Psoas muscle (tissue), 8 donors: ENCODE results near the gene ATP5PB. TPM values are rescaled to one million over a fixed set of nuclear protein-coding genes. Genes with fewer than 3 reads are reported as not detected.

Experiments
- ATAC-seq, 4 donors: fragments of 200-7000 bp; cut with Tn5 transposase; one replicate each; pipeline ENCODE4 v1.9.1; 2020; ENCODE audit warnings: moderate library complexity in 3 of 4, mild to moderate bottlenecking in 2 of 4
- DNase-seq, 2 donors: peaks; one replicate each; pipeline ENCODE4 v3.0.0-alpha.2; 2020
- H3K27ac ChIP-seq: fragments of 200-600 bp; one replicate; pipeline ENCODE4 v1.8.0; 2022
- H3K27me3 ChIP-seq, 3 donors: fragments of 200-600 bp in 1 of 3; one replicate each; pipeline versions ENCODE4 v1.6.1 to v1.8.0; 2013 to 2022; ENCODE audit warnings: low read length in 2 of 3, mild to moderate bottlenecking in 2 of 3, moderate library complexity in 1 of 3; ENCODE audit not compliant: insufficient read depth in 3 of 3
- H3K36me3 ChIP-seq, 2 donors: fragments of 200-600 bp in 1 of 2; one replicate each; pipeline versions ENCODE4 v1.6.1 to v1.8.0; 2013 to 2022; ENCODE audit warnings: low read depth in 1 of 2, mild to moderate bottlenecking in 1 of 2, moderate library complexity in 1 of 2; ENCODE audit not compliant: insufficient read depth in 1 of 2
- H3K4me1 ChIP-seq: fragments of 200-600 bp; one replicate; pipeline ENCODE4 v1.8.0; 2022
- H3K4me3 ChIP-seq: fragments of 200-600 bp; one replicate; pipeline ENCODE4 v1.8.0; 2022; ENCODE audit warnings: mild to moderate bottlenecking
- H3K9me3 ChIP-seq: fragments of 200-600 bp; one replicate; pipeline ENCODE4 v1.8.0; 2022
- WGBS, 3 donors: extraction: QIAGEN DNeasy Blood & Tissue Kit; methylation state at CpG; one replicate each; pipeline versions ENCODE4 v1.1.6 to v1.1.7; 2013; 5-methylcytosine and 5-hydroxymethylcytosine counted together
- intact Hi-C, 2 donors: fragments of 100-400 bp; cut with DNase I; formaldehyde crosslinking; loops; one replicate each; pipeline versions ENCODE4 v1.11.0 to v1.14.2; 2022
- polyA plus RNA-seq, 3 donors: library from polyadenylated mRNA; stranded (reverse); fragments of 200-250 nt; gene quantifications; one replicate each; pipeline ENCODE4 v1.2.3, GENCODE V29; 2013
- total RNA-seq, 4 donors: library from RNA; stranded (reverse); fragmentation: NEBNext Ultra II Directional in 2 of 4; extraction: Animal tissue kit (Norgen Biotek cat#: 25700) in 2 of 4; gene quantifications; one replicate each; pipeline versions ENCODE4 v1.2.1 to v1.2.4, GENCODE V29; 2021 to 2023
- TF ChIP-seq, protein P1 (sequence below): fragments of 200-600 bp; IDR thresholded peaks from one replicate; pipeline ENCODE4 v1.8.0; 2022; ENCODE audit warnings: antibody characterized with exemption
- donor health status: healthy with polysubstance abuse.
- donor health status: DM: no; HTN: no; CAD: no; lungs with moderate emphysema.
- donor health status: Bipolar disorder and iron deficiency.
- donor health status: healthy.
- donor health status: DM: yes; HTN: yes; CAD: no.
- donor health status: DM: no; HTN: no; CAD: no.
- donor health status: DM: no; HTN: no; CAD: no.
- donor health status: DM: yes; HTN: yes; CAD: no.

Gene ATP5PB
- total and polyA plus RNA-seq, 7 donors, result 272 to 649 (median 428) TPM

DNA sequence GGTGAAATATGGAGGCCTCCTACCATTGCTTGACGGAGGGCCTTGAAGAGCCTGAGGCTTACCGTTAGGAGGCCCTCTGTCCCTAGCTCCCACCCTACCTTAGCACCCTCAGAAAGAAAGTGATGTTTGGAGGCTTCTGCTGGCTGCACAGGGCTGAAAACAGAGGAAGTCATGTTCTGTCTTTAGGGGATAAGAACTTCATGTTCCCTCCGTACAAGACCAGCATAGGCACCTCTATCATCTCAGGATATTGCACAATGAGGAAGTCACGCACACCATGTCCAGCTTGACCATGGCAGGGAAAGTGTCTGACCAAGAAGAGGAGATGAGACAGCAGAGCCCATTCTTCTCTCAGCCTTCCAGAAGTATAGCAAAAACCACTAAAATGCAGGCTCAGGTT lies 40.3 kb downstream of the ATP5PB start:
- peak in 2 of 4 donors; percentile 33 to 52 for ATAC-seq
- no peaks in the 10 kb centered on the region for H3K36me3 ChIP-seq
- DNase-seq, result no peak
- TF ChIP-seq, protein P1, sequence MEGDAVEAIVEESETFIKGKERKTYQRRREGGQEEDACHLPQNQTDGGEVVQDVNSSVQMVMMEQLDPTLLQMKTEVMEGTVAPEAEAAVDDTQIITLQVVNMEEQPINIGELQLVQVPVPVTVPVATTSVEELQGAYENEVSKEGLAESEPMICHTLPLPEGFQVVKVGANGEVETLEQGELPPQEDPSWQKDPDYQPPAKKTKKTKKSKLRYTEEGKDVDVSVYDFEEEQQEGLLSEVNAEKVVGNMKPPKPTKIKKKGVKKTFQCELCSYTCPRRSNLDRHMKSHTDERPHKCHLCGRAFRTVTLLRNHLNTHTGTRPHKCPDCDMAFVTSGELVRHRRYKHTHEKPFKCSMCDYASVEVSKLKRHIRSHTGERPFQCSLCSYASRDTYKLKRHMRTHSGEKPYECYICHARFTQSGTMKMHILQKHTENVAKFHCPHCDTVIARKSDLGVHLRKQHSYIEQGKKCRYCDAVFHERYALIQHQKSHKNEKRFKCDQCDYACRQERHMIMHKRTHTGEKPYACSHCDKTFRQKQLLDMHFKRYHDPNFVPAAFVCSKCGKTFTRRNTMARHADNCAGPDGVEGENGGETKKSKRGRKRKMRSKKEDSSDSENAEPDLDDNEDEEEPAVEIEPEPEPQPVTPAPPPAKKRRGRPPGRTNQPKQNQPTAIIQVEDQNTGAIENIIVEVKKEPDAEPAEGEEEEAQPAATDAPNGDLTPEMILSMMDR, result no peak
- H3K27ac ChIP-seq, result no peak overlapping the region
- 82 to 89% (median 83%) methylated on average over 4 of the region's 4 CpGs for WGBS, 3 donors
- no peaks in the 10 kb centered on the region for H3K9me3 ChIP-seq
- no peaks in the 10 kb centered on the region for H3K4me1 ChIP-seq
- intact Hi-C loops, result loop anchor here in 1 of 2 donors (10.0 kb wide), 1 partner anchor 275 kb away; no protein-coding TSS in a partner anchor
- peaks cover 0 to 3% (median 0%) of the 10 kb centered on the region in 3 donors for H3K27me3 ChIP-seq
- no peak overlapping the region for H3K4me3 ChIP-seq

GRCh38 chr1:111490220-111490619 lies 41.0 kb downstream of the ATP5PB start:
- DNase-seq (no peak), ATAC-seq (no peak)
- H3K36me3 ChIP-seq, result no peaks in the 10 kb centered on the region
- 82 to 87% (median 87%) methylated on average over 4 of the region's 4 CpGs for WGBS, 3 donors
- no peak overlapping the region for H3K27ac ChIP-seq
- H3K27me3 ChIP-seq, result peaks cover 0 to 3% (median 0%) of the 10 kb centered on the region in 3 donors
- intact Hi-C loops, result no loop called here
- no peaks in the 10 kb centered on the region for H3K4me1 ChIP-seq
- H3K4me3 ChIP-seq, result no peak overlapping the region
- TF ChIP-seq, protein P1, result no peak
- no peaks in the 10 kb centered on the region for H3K9me3 ChIP-seq

DNA sequence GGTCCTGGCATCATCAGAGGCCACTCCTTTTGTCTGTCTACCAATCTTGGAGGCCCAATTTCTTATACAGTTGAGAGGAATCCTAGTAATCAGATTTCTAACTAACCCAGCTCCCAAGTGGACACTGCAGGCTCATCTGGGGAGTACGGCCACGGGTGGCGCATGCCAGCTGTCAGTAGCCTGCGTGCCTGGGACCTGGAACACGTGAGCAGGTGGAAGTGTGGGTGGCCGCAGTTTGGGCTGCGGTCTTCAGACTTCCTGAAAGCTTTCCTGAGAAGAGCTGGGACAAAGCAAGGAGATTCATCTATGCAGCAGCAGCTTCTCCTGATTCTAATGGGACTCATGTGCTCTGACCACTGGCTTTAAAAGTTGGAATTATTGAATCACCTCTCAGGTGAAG lies 41.8 kb downstream of the ATP5PB start:
- no peak overlapping the region for H3K4me3 ChIP-seq
- peaks cover 0 to 3% (median 0%) of the 10 kb centered on the region in 3 donors for H3K27me3 ChIP-seq
- DNase-seq, result no peak
- H3K36me3 ChIP-seq, result no peaks in the 10 kb centered on the region
- no peaks in the 10 kb centered on the region for H3K9me3 ChIP-seq
- no peaks in the 10 kb centered on the region for H3K4me1 ChIP-seq
- TF ChIP-seq, protein P1, result no peak
- whole genome bisulfite sequencing, 3 donors, result 76 to 80% (median 80%) methylated on average over 7 of the region's 7 CpGs
- no peak for ATAC-seq
- H3K27ac ChIP-seq, result no peak overlapping the region
- intact Hi-C loops, result no loop called here

DNA sequence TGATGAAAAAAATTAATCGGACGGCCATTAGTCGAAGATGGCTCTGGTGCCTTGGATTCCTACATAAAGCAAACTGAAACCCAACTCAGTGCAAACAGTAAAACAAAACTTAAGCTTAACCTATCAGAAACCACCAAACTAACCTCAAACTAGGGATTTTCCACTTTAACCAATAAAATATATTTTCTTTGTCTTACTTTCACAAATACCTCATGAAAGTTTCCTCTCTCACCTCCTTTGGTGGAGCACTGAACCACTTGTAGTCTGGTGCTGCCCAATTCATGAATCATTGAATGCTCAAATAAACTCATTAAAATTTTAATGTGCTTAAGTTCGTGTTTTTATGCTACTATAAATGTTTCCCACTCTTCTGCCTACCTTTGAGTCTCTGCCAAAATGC lies 47.1 kb downstream of the ATP5PB start:
- Histone ChIP-seq H3K4me3 (no peak overlapping the region), H3K4me1 (no peaks in the 10 kb centered on the region), H3K36me3 (no peaks in the 10 kb centered on the region), H3K27me3 (peaks cover 0 to 3% (median 0%) of the 10 kb centered on the region in 3 donors), H3K27ac (no peak overlapping the region), H3K9me3 (no peaks in the 10 kb centered on the region)
- no peak for ATAC-seq
- TF ChIP-seq, protein P1, result no peak
- intact Hi-C loops, result no loop called here
- DNase-seq, result no peak
- 75 to 81% (median 76%) methylated on average over 4 of the region's 4 CpGs for WGBS, 3 donors

GRCh38 chr1:111497592-111497991 lies 48.3 kb downstream of the ATP5PB start:
- H3K36me3 ChIP-seq, result no peaks in the 10 kb centered on the region
- no peaks in the 10 kb centered on the region for H3K9me3 ChIP-seq
- H3K4me3 ChIP-seq, result no peak overlapping the region
- peaks cover 0 to 3% (median 0%) of the 10 kb centered on the region in 3 donors for H3K27me3 ChIP-seq
- no peak overlapping the region for H3K27ac ChIP-seq
- H3K4me1 ChIP-seq, result no peaks in the 10 kb centered on the region
- TF ChIP-seq, protein P1, result no peak
- DNase-seq (no peak), ATAC-seq (no peak)
- 59 to 62% (median 60%) methylated on average over 5 of the region's 5 CpGs for WGBS, 3 donors
- intact Hi-C loops, result no loop called here
